Stimulated activated CD4-positive, alpha-beta T cell treated with anti-CD3 and anti-CD28 coated beads, TNF-alpha, amount 100 ng/mL, for 1 hour (primary cell): Measurements from ENCODE around the gene CAPNS2.

Experiments used
- DNase-seq, 3 donors: peaks; one replicate each; pipeline ENCODE4 v3.0.0-alpha.2; 2020; ENCODE audit warnings: low read depth in 3 of 3, low spot score in 1 of 3

CAPNS2 gene

DNA sequence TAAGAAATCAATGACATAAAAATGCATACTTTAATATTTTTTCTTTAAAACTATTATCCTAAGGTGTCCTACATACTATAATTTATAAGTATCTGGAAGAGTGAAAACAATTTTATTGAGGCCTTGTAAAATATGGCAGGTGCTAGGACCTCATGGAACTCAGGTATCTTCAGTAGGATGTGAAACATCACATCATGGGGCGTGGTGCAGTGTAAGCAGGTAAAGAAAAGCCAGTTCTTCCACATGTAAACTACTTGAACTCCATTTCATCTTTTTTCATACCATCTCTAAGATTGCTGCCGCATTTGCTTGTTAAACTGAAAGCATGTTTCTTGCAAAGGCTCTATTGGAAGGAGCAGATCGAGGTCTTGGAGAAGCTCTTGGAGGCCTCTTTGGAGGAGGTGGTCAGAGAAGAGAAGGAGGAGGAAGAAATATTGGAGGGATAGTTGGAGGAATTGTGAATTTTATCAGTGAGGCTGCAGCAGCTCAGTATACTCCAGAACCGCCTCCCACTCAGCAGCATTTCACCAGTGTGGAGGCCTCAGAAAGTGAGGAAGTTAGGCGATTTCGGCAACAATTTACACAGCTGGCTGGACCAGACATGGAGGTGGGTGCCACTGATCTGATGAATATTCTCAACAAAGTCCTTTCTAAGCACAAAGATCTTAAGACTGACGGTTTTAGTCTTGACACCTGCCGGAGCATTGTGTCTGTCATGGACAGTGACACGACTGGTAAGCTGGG lies at the start of gene CAPNS2:
Gene CAPNS2, plus strand, starts transcription at position 253 of the 744 bp plus-strand sequence. Its CDS starts 73 bp downstream, at position 326.
- DNase-seq, result no peak

DNA sequence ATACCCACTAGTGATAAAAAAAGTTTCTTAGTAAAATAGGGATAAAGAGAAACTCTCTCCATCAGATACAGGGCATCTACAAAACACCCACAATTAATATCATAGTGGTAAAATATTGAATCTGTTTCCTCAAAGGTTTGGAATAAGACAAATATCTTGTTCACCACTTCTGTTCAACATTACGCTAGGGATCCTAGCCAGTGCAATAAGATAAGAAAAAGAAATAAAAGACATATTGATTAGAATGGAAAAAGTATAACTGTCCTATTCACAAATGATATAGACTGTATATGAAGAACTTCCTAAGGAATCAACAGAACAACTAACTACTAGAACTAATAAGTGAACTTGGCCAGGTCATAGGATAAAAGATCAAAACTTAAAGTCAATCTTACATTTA lies 44.7 kb upstream of the CAPNS2 start:
- no peak for DNase-seq

DNA sequence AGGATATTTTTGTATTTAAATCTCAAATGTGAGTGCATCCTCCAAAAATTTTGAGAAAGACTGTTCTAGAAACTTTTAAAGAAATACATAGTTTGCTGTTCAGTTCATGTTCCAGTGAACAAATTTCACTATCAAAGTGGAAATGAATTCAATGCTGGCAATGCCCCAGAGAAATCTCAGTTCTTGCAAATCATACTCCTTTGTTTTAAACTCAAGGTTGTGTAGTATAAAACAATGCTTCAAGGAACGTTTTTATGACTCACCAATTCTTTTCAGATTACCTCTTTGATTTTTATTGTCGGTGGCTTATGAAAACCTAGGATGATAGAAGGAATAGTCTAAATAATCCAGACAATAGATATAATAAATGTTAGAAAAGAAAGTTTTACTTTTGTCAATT lies 40.0 kb upstream of the CAPNS2 start:
- no peak for DNase-seq

DNA sequence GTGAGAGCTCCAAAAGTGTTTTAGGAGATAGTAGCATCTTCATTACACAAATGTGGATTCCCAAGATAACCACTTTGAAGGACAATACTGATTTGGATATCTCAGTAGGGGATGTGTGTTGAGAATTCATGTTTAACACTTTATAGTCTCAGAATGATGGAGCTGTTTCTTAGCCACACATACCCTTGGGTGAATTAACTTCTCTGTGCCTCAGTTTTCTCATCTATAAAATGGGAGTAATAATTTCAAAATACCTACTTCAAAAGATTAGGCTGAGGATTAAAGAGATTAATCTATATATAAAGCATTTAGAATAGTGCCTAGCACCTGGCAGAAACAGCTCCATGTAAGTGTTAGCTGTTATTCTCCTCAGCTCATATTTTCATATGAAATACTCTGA lies 38.6 kb upstream of the CAPNS2 start:
- DNase-seq, result no peak

DNA sequence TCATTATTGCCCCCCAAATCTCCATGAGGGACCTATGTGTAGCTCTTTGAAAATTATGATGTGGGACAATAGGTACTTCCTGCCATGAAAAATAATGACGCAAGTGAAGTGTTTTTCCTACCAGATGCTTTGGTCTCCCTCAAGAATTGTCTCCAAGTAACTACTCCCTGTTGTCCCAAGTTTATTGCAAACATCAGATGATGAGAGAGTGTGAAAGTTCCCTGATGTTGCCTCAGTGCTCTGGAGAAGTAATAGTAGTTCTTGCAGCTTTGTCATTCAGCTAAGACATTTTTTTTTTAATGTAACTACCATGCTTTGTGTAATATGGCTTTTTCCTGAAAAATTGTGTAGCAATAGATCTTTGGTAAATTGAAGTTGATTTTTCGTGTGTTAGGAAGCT lies 37.5 kb upstream of the CAPNS2 start:
- DNase-seq, result no peak

DNA sequence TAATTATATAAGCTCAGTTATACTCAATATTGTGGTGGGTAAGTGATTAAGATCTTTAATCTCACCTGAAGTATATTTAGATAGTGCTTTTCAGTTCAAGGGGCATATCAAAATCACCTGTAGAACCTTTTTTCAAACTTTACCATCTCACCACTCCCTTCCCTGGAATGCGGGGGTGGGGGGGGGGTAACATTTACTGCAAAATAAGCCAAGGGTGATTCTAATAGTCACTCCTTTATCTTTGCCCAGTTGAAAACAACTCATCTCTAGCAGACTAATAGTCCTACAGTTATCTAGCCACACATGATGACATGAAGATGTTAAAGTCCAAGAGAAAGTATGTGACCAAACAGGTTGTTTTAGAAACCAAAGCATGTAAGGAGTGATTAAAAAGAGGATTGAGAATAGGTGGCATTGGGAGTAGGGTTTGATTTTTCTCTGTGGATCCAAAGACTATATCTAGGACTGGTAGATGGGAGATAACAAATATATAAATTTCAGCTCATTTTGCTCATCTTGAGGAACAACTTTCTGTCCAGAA lies 36.1 kb upstream of the CAPNS2 start:
- no peak for DNase-seq

DNA sequence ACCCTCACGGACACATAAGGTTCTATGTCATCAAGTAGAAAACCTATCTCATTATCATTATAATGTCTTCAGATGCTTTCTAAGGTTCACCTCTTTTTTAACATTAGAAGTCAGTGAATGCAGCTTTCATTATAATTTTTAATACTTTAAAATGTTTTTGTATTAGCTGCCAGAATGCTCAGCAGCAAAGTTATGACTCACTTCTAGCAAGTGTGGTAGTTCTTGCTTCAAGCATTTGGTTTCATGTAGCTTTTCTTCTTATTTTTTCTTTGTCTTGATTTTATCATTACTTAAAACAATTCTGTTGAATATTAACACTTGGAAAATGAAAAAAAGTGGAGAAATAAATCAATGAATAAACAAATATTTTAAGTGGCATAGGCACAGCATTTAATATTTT lies 34.3 kb upstream of the CAPNS2 start:
- no peak for DNase-seq

DNA sequence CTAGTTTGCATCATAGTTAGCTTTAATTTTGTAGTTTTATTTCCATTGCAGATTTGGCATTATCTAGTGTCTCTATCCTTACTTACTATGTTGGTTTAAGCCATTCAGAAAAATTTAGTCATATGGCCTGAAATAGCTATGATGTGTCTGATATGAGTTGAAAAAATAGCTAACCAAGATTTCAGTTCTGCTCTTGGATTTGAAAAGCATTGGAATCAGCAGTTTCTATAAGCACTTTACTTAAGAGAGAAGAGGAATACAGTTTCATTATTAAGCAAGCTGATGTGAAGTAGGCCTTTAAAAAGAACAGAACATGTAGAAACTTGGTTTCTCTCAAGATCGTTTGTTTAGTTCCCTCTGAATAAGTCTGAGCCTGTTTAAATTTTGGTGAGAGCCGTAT lies 31.7 kb upstream of the CAPNS2 start:
- no peak for DNase-seq

DNA sequence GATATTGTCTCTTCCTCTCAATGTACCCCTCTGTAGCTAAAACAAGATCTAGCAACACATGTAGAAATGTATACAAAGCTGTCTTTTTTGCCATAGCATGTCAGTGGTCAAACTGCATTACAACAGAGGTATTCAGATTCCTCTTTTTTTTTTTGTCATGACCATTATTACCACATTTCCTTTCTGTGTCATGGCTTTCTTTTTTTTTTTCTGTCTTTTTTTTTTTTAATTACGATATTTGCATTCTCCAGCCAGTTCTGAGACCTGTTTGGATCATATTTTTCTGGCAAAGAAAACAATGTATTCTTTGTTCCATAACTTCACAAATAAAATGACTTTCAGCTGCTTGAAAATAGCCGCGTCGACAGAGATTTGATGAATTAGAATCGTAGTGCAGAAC lies 27.4 kb upstream of the CAPNS2 start:
- no peak for DNase-seq

DNA sequence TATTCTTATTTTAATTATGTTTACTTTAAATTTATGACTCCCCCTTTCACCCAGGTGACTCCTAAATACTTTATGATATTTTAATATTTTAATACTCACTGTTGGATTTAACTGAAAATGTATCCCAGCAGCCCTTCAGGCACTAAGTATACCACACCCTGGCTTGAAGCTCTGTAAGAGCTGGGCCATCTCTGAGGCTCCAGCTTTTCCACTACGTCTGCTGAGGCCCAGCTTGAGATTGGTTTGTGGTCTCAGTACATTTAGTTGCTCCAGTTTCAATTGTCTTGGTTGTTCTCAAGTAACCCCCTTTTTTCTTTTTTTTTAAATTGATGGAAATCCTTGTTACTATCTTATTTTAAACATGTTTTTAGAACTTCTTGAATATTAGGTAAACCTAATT lies 27.0 kb upstream of the CAPNS2 start:
- no peak for DNase-seq

DNA sequence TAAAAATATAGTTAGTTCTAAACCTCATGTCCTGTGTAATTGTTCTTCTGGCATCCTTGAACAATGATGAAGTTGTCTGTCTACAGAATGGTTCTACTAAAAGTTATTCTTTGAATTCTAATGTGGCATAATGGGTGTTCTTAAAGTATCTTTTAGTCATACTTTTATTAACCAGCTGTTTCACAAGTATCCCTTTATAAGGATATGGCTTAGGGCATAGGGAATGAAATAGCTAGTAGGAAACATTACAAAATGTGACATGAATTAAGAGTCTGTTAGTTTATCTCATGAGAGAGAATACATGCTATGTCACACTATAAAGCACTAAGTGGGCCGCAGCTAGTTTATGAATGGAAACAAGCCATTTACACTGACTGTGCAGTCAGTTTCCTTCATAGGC lies 26.3 kb upstream of the CAPNS2 start:
- DNase-seq, result no peak

DNA sequence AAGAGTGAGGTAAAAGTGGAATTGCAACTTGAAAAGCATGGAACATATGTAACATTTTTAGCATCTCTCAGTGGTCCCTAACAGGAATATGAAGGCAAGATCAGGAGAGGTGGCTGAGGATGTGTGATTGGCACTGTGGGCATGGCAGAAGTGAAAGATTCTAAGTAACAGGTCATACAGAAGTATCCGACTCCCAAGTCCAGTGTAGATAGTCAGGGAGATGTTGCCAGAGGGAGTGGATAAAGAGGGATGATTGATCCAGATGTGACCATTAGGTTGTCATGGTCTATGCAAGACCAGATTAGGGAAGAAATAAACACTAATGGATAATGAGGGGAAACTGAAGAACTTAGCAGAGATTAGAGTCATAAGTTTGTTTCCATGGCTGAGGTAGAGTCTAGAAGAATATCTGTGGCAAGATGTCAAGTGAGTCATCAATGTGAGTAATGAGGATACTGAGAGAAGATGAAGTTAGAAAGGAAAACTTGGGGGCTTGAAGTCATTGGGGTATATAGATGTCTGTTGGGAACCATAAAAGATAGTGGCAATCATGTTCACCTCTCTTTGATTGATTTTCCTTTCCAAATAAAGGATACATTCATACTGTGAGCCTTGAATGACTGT lies 23.9 kb upstream of the CAPNS2 start:
- DNase-seq, result no peak

DNA sequence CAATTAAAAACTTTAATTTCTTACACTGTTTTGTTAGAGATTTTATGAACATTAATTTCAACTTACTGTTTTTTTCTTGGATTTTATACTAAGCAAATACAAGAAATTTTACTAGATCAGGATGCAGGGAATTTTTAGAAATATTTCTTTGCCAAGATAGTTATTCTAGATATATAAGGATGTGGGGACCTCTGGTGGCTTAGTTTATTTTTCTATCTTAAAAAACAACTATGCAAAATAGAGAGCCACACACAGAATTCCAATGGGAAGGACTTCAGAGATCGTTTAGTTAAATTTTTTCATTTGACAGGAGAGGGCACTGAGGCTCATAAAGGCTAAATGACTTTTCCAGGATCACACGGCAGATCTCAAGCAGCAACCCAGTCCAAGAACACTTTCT lies 23.0 kb upstream of the CAPNS2 start:
- DNase-seq, result no peak

DNA sequence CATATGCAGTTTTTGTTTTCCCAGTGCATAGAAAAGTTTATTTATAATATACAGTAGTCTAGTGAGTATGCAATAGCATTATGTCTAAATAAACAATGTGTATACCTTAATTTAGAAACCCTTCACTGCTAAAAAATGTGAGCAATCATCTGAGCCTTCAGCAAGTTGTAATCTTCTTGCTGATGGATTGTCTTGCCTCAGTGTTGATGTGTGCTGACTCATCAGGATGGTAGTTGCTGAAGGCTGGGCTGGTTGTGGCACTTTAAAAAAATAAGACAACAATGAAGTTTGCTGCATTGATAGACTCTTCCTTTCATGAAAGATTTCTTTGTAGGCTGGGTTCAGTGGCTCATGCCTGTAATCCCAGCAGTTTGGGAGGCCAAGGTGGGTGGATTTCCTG lies 13.9 kb upstream of the CAPNS2 start:
- DNase-seq, result no peak

DNA sequence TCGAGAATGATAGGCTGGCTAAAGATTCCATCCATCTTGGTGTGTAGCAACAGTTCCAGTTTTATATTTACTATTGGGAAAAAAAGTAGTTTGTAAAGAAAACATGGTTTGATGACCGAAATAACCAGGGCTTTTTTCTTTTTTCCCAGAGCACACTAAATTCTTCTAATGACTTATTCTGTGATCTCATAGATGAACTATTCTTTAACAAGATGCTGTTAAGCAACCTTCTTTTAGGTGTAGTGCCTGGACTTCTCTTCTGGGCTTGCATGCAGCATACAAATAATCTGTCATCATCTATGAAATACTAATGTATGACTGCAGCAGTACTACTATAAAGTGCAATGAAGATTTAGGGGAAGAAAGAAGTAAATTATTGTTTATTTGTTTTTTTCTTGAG lies 11.0 kb upstream of the CAPNS2 start:
- DNase-seq, result no peak

DNA sequence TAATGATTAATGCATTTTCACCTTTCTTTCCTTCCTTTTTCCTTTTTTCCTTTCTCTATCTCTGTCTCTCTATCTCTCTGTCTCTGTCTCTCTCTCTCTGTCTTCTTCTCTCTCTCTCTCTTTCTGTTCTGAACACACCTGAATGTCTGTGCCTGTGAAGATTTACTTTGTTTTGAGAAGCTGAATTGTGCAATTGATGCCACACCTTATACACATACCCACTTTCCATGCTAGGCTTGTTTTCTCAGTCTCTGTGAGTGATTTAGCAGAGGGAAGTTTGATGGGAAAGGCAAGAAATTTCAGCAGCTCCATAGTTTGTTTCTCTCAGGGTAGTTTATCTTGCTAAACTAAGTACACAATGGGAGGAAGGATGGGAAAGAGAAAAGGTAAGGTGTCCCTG lies 9.3 kb upstream of the CAPNS2 start:
- no peak for DNase-seq

DNA sequence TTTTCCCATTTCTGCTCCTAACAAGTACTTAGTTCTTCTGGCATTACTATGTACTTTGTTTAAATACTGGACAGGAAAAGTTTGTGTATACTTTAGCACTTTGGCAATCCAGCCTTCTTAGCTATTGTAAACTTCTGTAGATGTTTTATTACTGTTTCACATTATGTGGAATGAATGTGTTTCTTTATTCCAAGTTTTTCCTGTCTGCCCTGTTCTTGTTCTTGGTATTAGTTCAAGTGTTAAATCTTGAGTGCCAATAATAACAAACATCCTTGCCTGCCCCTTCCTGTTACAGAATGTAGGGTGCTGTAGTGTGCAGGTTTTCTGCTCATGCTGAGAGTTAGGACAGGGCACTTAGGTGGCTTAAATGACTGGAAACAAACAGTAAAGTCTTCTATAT lies 7.3 kb upstream of the CAPNS2 start:
- no peak for DNase-seq

DNA sequence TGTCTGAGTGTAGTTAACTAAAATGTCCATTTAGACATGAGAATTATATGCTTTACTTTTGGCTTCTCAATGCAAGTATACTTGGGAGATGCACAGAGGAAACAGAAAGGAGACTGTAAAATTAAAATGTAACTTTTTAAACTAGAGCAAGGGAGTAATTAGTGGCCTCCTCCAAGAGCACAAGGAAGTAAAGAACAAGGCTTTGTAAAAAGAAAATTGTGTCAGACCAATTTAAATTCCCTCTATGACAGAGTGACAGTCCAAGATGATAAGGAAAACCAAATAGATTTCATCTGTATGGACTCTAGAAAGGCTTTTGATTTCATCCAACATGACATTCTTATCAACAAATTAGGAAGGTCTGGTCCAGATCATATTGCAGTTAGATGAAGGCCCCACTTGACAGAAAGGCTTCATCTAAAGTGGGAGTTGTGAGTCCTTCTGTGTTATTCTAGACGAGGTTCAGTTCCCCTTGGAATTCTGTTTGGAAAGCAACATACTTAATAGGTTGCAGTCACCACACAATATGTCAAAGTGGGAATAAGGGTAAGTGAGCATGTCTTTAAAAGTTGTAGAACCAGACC lies 6.5 kb upstream of the CAPNS2 start:
- no peak for DNase-seq

DNA sequence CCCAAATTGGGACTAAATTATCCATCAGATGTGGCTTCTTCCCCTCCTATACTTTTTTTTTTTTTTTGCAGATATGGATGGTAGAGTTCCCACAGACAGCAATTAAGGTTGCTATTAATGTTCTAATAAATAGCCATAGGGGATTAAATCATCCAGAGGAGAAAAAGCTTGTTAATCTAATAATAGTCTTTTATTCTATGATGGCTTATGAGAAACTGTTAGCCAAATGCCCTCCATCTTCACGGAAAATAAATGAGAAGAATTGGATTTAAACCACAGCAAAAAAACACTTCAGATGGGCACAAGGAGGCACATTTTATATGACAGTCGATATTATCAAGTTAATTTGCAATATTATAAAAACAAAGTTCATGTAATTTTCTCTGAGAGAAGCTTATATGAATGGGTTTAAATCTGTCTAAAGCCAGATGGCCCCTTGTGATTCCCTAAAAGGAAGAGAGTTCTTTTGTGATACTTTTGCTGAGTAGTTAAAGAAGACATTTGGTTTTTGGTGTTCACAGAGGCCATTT lies 5.1 kb upstream of the CAPNS2 start:
- no peak for DNase-seq

DNA sequence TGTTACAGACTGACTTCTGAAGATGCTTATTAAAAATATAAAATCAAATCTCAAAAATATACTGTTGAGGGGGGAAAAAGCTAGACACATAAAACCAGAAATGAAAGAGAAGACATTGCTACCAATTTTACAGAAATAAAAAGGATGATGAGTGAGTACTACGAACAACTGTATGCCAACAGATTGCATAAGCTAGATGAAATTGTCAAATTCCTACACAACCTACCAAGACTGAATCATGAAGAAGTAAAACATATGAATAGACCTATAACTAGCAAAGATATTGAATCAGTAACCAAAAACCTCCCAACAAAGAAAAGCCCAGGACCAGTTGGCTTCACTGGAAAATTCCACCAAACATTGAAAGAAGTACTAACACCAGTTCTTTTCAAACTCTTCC lies 3.5 kb upstream of the CAPNS2 start:
- DNase-seq, result no peak

DNA sequence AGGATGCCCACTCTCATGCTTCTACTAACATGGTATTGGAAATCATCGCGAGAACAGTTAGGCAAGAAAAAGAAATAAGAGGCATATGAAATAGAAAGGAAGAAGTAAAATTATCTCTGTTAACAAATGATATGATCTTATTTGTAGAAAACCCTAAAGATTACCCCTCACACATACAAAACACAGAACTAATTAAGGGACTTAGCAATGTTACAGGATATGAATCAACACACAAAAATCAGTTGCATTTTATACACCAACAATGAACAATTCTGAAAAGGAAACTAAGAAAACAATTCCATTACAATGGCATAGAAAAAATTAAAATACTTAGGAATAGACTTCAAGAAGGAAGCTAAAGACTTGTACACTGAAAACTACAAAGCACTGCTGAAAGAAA lies 2.7 kb upstream of the CAPNS2 start:
- DNase-seq, result no peak

DNA sequence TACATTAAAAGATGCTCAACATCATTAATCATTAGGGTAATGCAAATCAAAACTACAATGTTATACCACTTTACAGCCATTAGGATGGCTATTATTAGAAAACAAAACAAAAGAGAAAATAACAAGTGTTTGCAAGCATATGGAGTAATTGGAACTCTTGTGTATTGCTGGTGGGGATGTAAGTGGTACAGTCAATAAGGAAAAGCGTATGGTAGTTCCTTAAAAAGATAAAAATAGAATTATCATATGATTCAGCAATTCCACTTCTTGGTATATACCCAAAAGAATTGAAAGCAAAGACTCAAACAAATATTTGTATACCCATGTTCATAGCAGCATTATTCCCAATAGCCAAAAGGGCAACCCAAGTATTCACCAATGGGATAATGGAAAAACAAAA lies 1.4 kb upstream of the CAPNS2 start:
- no peak for DNase-seq
